HFFc6 (cell line): Measurements from ENCODE around the gene RALGPS1. TPM values are rescaled to one million over a fixed set of nuclear protein-coding genes. Genes with fewer than 3 reads are reported as not detected.
A peak's percentile ranks its signal among the peaks of the same experiment; 100 is the strongest.

Experiments used
- DNase-seq: peaks from one replicate; pipeline ENCODE4 v3.0.0-alpha.2; 2018
- H3K27ac Mint-ChIP-seq: 2 replicates; pipeline ENCODE4 v1.8.0; 2020; ENCODE audit warnings: mild to moderate bottlenecking, mixed read lengths
- H3K27me3 Mint-ChIP-seq: 2 replicates; pipeline ENCODE4 v1.8.0; 2021; ENCODE audit warnings: mild to moderate bottlenecking, moderate library complexity, mixed read lengths; ENCODE audit not compliant: insufficient read depth
- H3K36me3 Mint-ChIP-seq: 2 replicates; pipeline ENCODE4 v1.8.0; 2021; ENCODE audit warnings: low read depth, mixed read lengths
- H3K4me1 Mint-ChIP-seq: 2 replicates; pipeline ENCODE4 v1.8.0; 2020; ENCODE audit warnings: low read depth, mixed read lengths
- H3K4me3 Mint-ChIP-seq: 2 replicates; pipeline ENCODE4 v1.8.0; 2020; ENCODE audit warnings: mild to moderate bottlenecking, moderate library complexity, mixed read lengths
- H3K9me3 Mint-ChIP-seq: 2 replicates; pipeline ENCODE4 v1.8.0; 2020; ENCODE audit warnings: mild to moderate bottlenecking, mixed read lengths
- total RNA-seq, 6 experiments: library from RNA; stranded (reverse); fragmentation: NEBNext Ultra II Directional; extraction: Animal tissue kit (Norgen Biotek cat#: 25700); gene quantifications; 2 replicates in 1 of 6; 3 replicates in 5 of 6; pipeline ENCODE4 v1.2.3, GENCODE V29; 2021
- TF ChIP-seq, protein P1 (sequence below): fragments of 200-600 bp; sonication (generic); IDR thresholded peaks from 2 replicates; pipeline ENCODE4 v1.5.0; 2021; ENCODE audit warnings: antibody characterized with exemption, mild to moderate bottlenecking

RALGPS1 gene
- total RNA-seq, 6 experiments from 2014 or later = 0.68 to 1.6 (median 1.1) TPM

DNA sequence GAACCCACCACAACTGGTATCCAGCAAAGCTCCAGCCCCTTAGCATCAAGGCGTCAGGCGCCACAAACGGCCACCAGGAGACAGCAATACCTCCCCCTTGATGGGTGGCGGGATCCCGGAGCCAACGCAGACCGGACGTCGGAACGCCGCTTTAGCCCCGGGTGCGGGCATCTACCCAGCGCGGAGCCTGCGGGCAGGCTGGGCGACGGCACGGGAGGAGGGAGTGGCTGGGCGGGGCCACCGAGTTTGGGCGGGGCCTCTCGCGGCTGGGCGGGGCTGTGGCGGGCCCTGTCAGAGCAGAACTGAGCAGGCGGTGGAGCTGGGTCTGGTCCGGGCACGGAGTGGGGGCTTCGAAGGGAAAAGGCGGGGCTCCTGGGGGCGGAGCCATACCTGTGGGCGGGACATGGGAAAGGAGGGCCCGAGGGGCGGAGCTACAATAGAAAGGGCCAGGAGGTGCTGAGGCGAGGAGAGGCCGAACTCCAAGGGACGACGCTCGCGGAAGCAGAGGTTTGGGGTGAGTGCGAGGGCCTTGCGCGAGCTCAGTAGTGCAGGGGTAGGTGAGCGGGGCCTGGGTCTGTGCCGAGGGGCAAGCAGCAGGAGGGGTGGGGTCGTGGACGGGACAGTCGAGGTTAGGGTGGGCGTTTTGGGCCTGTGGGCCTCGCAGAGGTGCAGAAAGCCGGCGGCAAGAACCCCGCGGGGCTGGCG, 309.7 kb downstream of the RALGPS1 start:
- H3K4me3 Mint-ChIP-seq = peak overlapping the region; percentile 74

DNA sequence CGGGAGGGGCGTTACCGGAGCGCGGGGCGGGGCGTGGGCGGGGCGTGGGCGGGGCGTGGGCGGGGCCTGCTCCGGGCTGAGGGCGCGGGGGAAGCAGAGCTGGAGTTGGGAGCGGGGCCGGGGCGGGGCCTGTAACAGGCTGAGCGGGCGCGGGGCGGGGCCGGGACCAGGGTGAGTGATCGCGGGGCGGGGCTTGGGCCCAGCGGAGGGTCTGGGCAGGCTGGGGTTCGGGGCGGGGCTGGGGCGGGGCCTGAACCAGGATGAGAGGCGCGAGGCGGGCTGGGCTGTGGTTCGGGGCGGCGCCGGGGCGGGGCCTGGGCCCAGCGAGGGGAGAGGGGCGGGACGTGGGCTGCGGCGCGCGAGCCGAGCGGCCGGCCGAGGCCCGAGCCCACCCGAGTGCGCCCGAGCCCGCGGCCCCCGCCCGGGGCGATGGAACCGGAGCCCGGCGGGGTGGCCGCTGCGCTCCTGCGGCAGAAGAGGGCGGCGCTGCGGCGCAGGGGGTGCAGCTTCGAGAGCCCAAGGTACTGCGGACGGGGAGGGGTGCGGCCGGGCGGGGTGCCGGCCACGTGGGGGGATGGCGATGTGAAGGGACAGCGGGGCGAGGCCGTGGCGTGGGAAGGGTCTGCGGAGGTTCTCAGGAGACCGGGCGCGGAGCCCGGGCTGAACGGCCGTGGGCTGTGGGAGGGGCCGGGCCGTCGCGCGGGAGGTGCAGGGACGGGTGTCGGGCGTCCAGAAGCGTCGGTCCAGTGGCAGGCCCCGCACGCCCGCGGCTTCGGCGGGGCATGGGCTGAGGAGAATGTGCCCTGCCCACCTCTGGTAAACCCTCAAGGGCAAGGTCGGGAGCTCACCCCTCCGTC, 310.5 kb downstream of the RALGPS1 start:
- peak overlapping the region; percentile 74 for H3K4me3 Mint-ChIP-seq

More for the DNA sequence above, 309.7 kb downstream of the RALGPS1 start:
- no peak overlapping the region for H3K27ac Mint-ChIP-seq
- no peaks in the 10 kb centered on the region for H3K36me3 Mint-ChIP-seq
- H3K4me1 Mint-ChIP-seq = peaks cover 11% of the 10 kb centered on the region; the same call in 1 of the 2 replicates
- H3K9me3 Mint-ChIP-seq = no peaks in the 10 kb centered on the region
- H3K27me3 Mint-ChIP-seq = peaks cover 26% of the 10 kb centered on the region
- TF ChIP-seq, protein P1, sequence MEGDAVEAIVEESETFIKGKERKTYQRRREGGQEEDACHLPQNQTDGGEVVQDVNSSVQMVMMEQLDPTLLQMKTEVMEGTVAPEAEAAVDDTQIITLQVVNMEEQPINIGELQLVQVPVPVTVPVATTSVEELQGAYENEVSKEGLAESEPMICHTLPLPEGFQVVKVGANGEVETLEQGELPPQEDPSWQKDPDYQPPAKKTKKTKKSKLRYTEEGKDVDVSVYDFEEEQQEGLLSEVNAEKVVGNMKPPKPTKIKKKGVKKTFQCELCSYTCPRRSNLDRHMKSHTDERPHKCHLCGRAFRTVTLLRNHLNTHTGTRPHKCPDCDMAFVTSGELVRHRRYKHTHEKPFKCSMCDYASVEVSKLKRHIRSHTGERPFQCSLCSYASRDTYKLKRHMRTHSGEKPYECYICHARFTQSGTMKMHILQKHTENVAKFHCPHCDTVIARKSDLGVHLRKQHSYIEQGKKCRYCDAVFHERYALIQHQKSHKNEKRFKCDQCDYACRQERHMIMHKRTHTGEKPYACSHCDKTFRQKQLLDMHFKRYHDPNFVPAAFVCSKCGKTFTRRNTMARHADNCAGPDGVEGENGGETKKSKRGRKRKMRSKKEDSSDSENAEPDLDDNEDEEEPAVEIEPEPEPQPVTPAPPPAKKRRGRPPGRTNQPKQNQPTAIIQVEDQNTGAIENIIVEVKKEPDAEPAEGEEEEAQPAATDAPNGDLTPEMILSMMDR = peak; percentile 52
- DNase-seq = peak; percentile 35

DNA sequence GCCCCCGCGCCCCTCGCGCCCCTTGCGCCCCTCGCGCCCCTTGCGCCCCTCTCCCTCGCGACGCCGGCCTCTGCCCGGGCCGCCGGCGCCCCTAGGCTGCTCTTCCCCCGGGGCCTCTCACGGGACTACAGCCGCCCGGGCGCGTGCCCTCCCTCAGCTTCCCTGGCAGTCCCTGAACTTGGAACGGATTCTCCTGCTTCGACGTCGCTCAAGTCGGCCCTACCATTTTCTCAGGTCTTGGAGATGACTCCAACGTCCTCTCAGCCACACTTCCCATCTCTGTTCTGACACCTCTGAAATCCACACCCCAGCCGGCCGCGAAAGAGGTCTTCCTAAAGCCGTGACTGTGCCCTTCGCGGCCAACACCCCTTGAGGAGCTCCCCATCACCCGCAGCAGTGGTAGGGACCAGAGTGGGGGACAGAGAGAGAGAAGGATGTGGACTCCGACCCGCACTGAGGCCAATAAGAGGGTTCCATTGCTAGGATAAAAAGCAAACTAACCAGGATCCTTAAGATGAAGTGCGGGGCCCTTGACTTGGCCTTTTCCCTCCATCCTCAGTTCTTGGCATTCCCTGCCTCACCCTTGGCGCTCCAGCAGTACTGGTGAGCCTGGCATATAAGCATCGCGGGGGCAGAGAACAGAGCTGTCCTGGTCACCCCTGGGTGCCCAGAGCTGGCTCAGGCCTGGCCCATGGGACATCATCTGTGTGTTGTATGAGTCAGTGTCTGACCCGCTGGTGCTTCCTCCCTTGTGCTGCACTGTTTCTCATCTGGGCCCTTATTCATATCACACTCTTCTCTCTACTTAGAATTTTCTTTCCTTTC, 311.4 kb downstream of the RALGPS1 start:
- DNase-seq = no peak
- TF ChIP-seq, protein P1 = no peak
- H3K9me3 Mint-ChIP-seq = no peaks in the 10 kb centered on the region
- H3K27ac Mint-ChIP-seq = no peak overlapping the region
- no peaks in the 10 kb centered on the region for H3K36me3 Mint-ChIP-seq
- H3K4me1 Mint-ChIP-seq = peaks cover 11% of the 10 kb centered on the region; the same call in 1 of the 2 replicates
- peaks cover 27% of the 10 kb centered on the region for H3K27me3 Mint-ChIP-seq
- H3K4me3 Mint-ChIP-seq = peak overlapping the region; percentile 73

More for the DNA sequence above, 310.5 kb downstream of the RALGPS1 start:
- TF ChIP-seq, protein P1 = no peak
- peaks cover 27% of the 10 kb centered on the region for H3K27me3 Mint-ChIP-seq
- no peak overlapping the region for H3K27ac Mint-ChIP-seq
- no peaks in the 10 kb centered on the region for H3K36me3 Mint-ChIP-seq
- H3K9me3 Mint-ChIP-seq = no peaks in the 10 kb centered on the region
- peak; percentile 70 for DNase-seq
- peaks cover 11% of the 10 kb centered on the region; the same call in 1 of the 2 replicates for H3K4me1 Mint-ChIP-seq

DNA sequence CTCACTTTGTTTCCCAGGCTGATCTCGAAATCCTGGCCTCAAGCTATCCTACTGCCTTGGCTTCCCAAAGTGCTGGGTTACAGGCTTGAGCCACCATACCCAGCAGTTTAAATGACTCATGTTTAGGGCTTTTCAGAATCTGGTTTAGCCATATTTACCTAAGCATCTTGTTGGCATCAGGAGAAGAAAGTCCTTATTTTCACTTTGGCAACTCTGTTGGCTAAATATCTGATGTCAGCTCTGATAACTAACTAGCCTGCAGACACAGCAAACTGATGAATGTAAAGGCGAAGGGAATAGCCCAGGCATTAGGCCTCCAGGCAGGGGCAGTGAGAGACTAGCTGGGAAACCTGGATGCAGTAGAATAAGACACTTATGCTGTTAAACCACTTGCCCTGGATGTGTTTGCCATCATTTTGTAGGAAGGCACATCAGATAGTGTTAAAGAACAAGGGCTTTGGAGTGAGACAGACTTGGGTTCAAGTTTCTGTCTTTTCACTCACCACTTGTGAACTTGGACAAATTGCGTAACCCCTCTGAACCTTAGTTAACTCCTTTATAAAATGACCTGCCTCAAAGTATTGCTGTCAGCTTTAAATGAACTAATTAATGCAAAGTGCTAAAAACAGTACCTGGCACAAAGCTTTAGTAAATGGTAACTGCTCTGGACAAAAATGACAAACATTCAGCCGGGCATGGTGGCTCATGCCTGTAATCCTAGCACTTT, 315.3 kb downstream of the RALGPS1 start:
- Mint-ChIP-seq H3K4me3 (no peak overlapping the region), H3K27ac (no peak overlapping the region), H3K4me1 (peaks cover 11% of the 10 kb centered on the region; the same call in 1 of the 2 replicates), H3K9me3 (no peaks in the 10 kb centered on the region), H3K36me3 (no peaks in the 10 kb centered on the region), H3K27me3 (peaks cover 13% of the 10 kb centered on the region)
- TF ChIP-seq, protein P1 = no peak
- DNase-seq = no peak
